ENCODE measurements around the gene ALG2.

- no peak for TF ChIP-seq POLR2A (IDR thresholded peaks at IDR 0.05)
- TF ChIP-seq CTCF (IDR thresholded peaks at IDR 0.05) = no peak
Measured at GRCh38 chr9:99239341-99240060, 17.8 kb upstream of the ALG2 start.
